A673 (cell line): ENCODE results near the gene MEA1. TPM values are rescaled to one million over a fixed set of nuclear protein-coding genes. Genes with fewer than 3 reads are reported as not detected.

Source experiments
- BruUV-seq: library from RNA; stranded (reverse); fragments of 400-500 nt; replicated peaks from 2 replicates; lab custom pipeline; 2021; lab: Mats Ljungman, UMichigan
- CTCF ChIA-PET: fragments of 300-600 bp; sonication (Branson Sonifier 250); formaldehyde crosslinking; loops from one replicate; lab custom pipeline; 2022; ENCODE audit warnings: antibody characterized with exemption; lab: Charles Lee
- POLR2A ChIA-PET: fragments of 300-600 bp; sonication (Branson Sonifier 250); formaldehyde crosslinking; loops from one replicate; lab custom pipeline; 2022; ENCODE audit warnings: antibody characterized with exemption; ENCODE audit not compliant: low non-redundant PET; lab: Charles Lee
- DNase-seq: peaks from one replicate; pipeline ENCODE4 v3.0.0-alpha.2; 2015; ENCODE audit warnings: low spot score
- H3K27ac ChIP-seq: fragments of 200-600 bp; sonication (generic); 2 replicates; pipeline ENCODE4 v1.5.1; 2016; ENCODE audit warnings: mixed run types, low read depth, mild to moderate bottlenecking, mixed read lengths, antibody characterized with exemption, low read length; ENCODE audit not compliant: poor library complexity, severe bottlenecking
- H3K27me3 ChIP-seq: fragments of 200-600 bp; sonication (generic); replicated peaks from 2 replicates; pipeline ENCODE4 v1.6.1; 2017; ENCODE audit warnings: mixed run types, low read depth, mild to moderate bottlenecking, mixed read lengths, antibody characterized with exemption, low read length; ENCODE audit not compliant: insufficient read depth, poor library complexity
- H3K36me3 ChIP-seq: fragments of 200-600 bp; sonication (generic); 2 replicates; pipeline ENCODE4 v1.6.1; 2016; ENCODE audit warnings: mixed run types, mild to moderate bottlenecking, mixed read lengths, antibody characterized with exemption, low read length; ENCODE audit not compliant: insufficient read depth, poor library complexity, severe bottlenecking
- H3K4me1 ChIP-seq: fragments of 200-600 bp; sonication (generic); 2 replicates; pipeline ENCODE4 v1.6.1; 2017; ENCODE audit warnings: mixed run types, mild to moderate bottlenecking, mixed read lengths, antibody characterized with exemption, low read length; ENCODE audit not compliant: insufficient read depth, poor library complexity, severe bottlenecking
- H3K4me3 ChIP-seq: fragments of 200-600 bp; sonication (generic); 2 replicates; pipeline ENCODE4 v1.5.1; 2016; ENCODE audit warnings: low read depth, mixed run types, mild to moderate bottlenecking, mixed read lengths, low read length; ENCODE audit not compliant: poor library complexity, severe bottlenecking
- H3K9me3 ChIP-seq: fragments of 200-600 bp; sonication (generic); 2 replicates; pipeline ENCODE4 v1.6.1; 2016; ENCODE audit warnings: mixed run types, low read depth, mild to moderate bottlenecking, mixed read lengths, antibody characterized with exemption, low read length; ENCODE audit not compliant: poor library complexity, severe bottlenecking
- EZH2 ChIP-seq: fragments of 200-600 bp; sonication (generic); IDR thresholded peaks from 2 replicates; pipeline ENCODE4 v1.6.1; 2017; ENCODE audit warnings: borderline replicate concordance, low read depth, mild to moderate bottlenecking, mixed read lengths, antibody characterized with exemption, low read length; ENCODE audit not compliant: poor library complexity, severe bottlenecking
- intact Hi-C: fragments of 100-400 bp; cut with micrococcal nuclease; formaldehyde crosslinking; loops from one replicate; pipeline ENCODE4 v1.10.0; 2022; ENCODE audit not compliant: unreplicated experiment
- total RNA-seq: library from RNA; stranded (reverse); gene quantifications from 2 replicates; pipeline ENCODE4 v1.2.3, GENCODE V29; 2021
- TF ChIP-seq, protein P1 (sequence below): fragments of 300-800, 200-600 bp; sonication (generic); conservative IDR thresholded peaks from 2 replicates; pipeline ENCODE4 v1.5.1; 2017; ENCODE audit warnings: low read depth, mild to moderate bottlenecking, antibody characterized with exemption, low read length, moderate library complexity, mixed read lengths

MEA1 gene
- total RNA-seq, 1 experiment from 2014 or later, result 125 TPM

DNA sequence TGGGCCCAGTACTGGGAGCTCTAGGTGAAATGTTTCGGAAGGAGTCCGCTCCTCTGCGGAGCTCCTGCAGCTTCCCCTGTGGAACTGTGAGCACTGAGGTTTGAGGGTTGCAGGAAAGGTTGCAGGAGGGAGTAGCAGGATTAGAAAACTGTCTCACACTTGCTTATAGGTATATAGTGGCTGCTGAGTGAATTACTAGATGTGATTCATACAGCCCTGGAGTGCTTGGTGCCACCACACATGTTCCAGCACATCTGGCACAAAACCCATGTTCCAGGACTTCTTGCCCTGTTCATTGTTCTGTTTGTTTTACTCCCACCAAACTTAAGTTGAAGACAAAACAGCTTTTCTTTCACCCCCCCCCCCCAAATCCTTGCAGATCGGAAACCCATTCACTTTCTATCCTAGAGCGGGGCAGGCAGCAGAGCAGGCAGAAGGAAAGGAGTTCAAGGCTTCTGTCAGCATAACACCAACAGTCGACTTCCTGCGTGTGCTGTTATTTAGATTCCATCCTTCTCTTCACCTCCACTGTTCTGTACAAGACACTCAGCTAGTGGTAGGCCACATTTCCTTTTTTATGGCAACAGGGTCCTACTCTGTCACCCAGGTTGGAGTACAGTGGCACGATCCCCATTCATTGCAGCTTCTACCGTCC is 34.1 kb downstream of the MEA1 start:
- H3K36me3 ChIP-seq, result peaks cover 10% of the 10 kb centered on the region
- POLR2A ChIA-PET, result interaction anchor here (0.6 to 1.0 kb wide), 3 partner anchors 42 to 272 kb away, joined by 3 to 9 read pairs (median 4); partner anchors contain the start of genes CNPY3 and RRP36
- H3K27me3 ChIP-seq, result no peaks in the 10 kb centered on the region
- peak overlapping the region; percentile 92 for H3K27ac ChIP-seq
- H3K4me3 ChIP-seq, result peak overlapping the region; percentile 99
- no peaks in the 10 kb centered on the region for H3K9me3 ChIP-seq
- CTCF ChIA-PET, result interaction anchor here (0.9 kb wide), 1 partner anchor 35 kb away, joined by 5 read pairs; the partner anchor contains the start of gene KLHDC3
- TSS peak; percentile 98 for BruUV-seq
- intact Hi-C loops, result no loop called here
- TF ChIP-seq EZH2, result no peak
- TF ChIP-seq, protein P1, sequence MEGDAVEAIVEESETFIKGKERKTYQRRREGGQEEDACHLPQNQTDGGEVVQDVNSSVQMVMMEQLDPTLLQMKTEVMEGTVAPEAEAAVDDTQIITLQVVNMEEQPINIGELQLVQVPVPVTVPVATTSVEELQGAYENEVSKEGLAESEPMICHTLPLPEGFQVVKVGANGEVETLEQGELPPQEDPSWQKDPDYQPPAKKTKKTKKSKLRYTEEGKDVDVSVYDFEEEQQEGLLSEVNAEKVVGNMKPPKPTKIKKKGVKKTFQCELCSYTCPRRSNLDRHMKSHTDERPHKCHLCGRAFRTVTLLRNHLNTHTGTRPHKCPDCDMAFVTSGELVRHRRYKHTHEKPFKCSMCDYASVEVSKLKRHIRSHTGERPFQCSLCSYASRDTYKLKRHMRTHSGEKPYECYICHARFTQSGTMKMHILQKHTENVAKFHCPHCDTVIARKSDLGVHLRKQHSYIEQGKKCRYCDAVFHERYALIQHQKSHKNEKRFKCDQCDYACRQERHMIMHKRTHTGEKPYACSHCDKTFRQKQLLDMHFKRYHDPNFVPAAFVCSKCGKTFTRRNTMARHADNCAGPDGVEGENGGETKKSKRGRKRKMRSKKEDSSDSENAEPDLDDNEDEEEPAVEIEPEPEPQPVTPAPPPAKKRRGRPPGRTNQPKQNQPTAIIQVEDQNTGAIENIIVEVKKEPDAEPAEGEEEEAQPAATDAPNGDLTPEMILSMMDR, result no peak
- H3K4me1 ChIP-seq, result peaks cover 6% of the 10 kb centered on the region
- no peak for DNase-seq

DNA sequence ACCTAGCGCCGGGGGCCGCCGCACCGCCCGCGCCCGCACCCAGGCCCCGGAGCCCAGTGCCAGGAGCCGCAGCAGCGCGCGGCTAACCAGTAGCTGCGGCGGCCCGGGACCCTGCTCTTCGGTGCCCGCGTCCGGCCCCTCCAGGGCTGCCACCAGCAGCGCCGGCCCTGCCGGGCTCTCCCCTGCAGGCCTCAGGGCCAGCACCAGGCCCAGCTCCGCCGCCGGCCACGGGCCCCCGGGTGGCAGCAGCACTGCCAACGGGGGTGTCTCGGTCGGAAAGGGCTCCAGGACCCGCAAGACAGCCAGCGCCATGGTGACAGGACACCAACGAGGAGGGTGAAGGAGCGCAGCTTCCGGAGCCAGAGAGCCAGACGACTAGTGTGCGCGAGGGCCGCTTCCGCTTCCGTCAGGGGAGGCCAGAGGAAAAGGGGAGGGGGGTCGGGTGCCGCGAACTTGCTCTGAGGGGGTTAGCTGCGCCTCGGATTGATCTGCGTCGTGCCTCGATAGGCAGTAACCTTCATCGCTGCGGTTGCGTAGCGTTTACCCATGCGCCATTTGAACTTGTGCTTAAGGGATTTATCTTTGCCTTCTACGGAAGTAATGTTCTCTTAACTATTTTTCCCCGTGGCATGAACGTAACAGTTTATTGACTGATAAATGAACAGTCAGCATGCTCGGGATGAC is 34.8 kb downstream of the MEA1 start, which contains the start of gene PEX6:
TSS of gene PEX6 (minus strand) at position 343 of the 684 bp plus-strand sequence. CDS start at position 312, 31 bp downstream.
- ChIA-PET POLR2A (interaction anchor here (1.0 kb wide), 2 partner anchors 42 to 49 kb away, joined by 4 to 9 read pairs; partner anchors contain the start of genes CNPY3 and RRP36), CTCF (interaction anchor here (0.9 kb wide), 1 partner anchor 35 kb away, joined by 5 read pairs; the partner anchor contains the start of gene KLHDC3)
- H3K9me3 ChIP-seq, result no peaks in the 10 kb centered on the region
- BruUV-seq, result no TSS peak
- H3K4me3 ChIP-seq, result peak within 1 kb of the TSS; percentile 99
- peak; percentile 97 for DNase-seq
- H3K27me3 ChIP-seq, result no peaks in the 10 kb centered on the region
- intact Hi-C loops, result no loop called here
- H3K4me1 ChIP-seq, result peaks cover 6% of the 10 kb centered on the region
- peaks cover 10% of the 10 kb centered on the region for H3K36me3 ChIP-seq
- no peak for TF ChIP-seq EZH2
- TF ChIP-seq, protein P1, result no peak
- peak within 1 kb of the TSS; percentile 92 for H3K27ac ChIP-seq

DNA sequence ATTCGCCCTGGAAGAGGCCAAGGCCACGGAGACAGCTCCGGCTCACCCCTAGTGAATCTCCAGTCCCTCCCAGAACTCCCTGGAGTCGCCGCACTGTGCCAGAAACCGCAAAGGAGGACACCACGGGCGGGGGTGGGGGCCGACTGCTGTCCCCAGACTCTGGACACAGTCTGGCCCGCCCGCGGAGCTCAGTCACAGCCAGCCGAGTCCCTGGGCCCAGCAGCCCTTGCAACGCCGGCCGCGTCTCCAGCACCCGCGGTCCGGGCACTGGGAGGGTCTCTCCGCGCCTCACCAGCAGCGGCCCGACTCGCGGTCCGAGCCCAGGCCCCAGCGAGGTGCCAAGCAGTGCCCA is 35.3 kb downstream of the MEA1 start:
- no TSS peak for BruUV-seq
- intact Hi-C loops, result no loop called here
- Histone ChIP-seq H3K27me3 (no peaks in the 10 kb centered on the region), H3K27ac (peak overlapping the region; percentile 92), H3K4me3 (peak overlapping the region; percentile 99), H3K36me3 (peaks cover 10% of the 10 kb centered on the region), H3K9me3 (no peaks in the 10 kb centered on the region), H3K4me1 (peaks cover 6% of the 10 kb centered on the region)
- POLR2A ChIA-PET, result no interaction called here
- no peak for TF ChIP-seq EZH2
- TF ChIP-seq, protein P1, result no peak
- peak; percentile 21 for DNase-seq
- CTCF ChIA-PET, result no interaction called here
